GM23248 (cell line): ENCODE data around the gene PTGER2. TPM values are rescaled to one million over a fixed set of nuclear protein-coding genes. Genes with fewer than 3 reads are reported as not detected.
A peak's percentile ranks its signal among the peaks of the same experiment; 100 is the strongest.

Experiments
- DNase-seq: peaks from one replicate; pipeline ENCODE4 v3.0.0-alpha.2; 2015
- H2AFZ ChIP-seq: fragments of 200-600 bp; sonication (generic); 2 replicates; pipeline ENCODE4 v1.6.1; 2016; ENCODE audit warnings: antibody characterized with exemption
- H3F3A ChIP-seq: fragments of 200-600 bp; sonication (generic); 2 replicates; pipeline ENCODE4 v1.6.1; 2016; ENCODE audit warnings: mild to moderate bottlenecking, antibody characterized with exemption, mixed run types; ENCODE audit not compliant: insufficient read depth
- H3K27ac ChIP-seq: fragments of 200-600 bp; sonication (generic); 2 replicates; pipeline ENCODE4 v1.5.1; 2016; ENCODE audit warnings: mild to moderate bottlenecking
- H3K27me3 ChIP-seq: fragments of 200-600 bp; sonication (generic); replicated peaks from 2 replicates; pipeline ENCODE4 v1.6.1; 2016; ENCODE audit warnings: mild to moderate bottlenecking; ENCODE audit not compliant: insufficient read depth
- H3K36me3 ChIP-seq: fragments of 200-600 bp; sonication (generic); 2 replicates; pipeline ENCODE4 v1.6.1; 2016; ENCODE audit warnings: low read depth, mild to moderate bottlenecking
- H3K4me1 ChIP-seq: fragments of 200-600 bp; sonication (generic); 2 replicates; pipeline ENCODE4 v1.6.1; 2016; ENCODE audit warnings: mild to moderate bottlenecking; ENCODE audit not compliant: insufficient read depth
- H3K4me2 ChIP-seq: fragments of 200-600 bp; sonication (generic); one replicate; pipeline ENCODE4 v1.6.1; 2016; ENCODE audit warnings: mild to moderate bottlenecking; ENCODE audit not compliant: unreplicated experiment
- H3K4me3 ChIP-seq: fragments of 200-600 bp; sonication (generic); 2 replicates; pipeline ENCODE4 v1.5.1; 2016; ENCODE audit warnings: mild to moderate bottlenecking
- H3K79me2 ChIP-seq: fragments of 200-600 bp; sonication (generic); 2 replicates; pipeline ENCODE4 v1.6.1; 2016; ENCODE audit warnings: mild to moderate bottlenecking; ENCODE audit not compliant: insufficient read depth
- H3K9ac ChIP-seq: fragments of 200-600 bp; sonication (generic); 2 replicates; pipeline ENCODE4 v1.6.1; 2016; ENCODE audit warnings: mild to moderate bottlenecking
- H3K9me2 ChIP-seq: fragments of 200-600 bp; sonication (generic); 2 replicates; pipeline ENCODE4 v1.6.1; 2016; ENCODE audit warnings: mixed run types, mild to moderate bottlenecking, moderate library complexity; ENCODE audit not compliant: insufficient read depth
- H3K9me3 ChIP-seq: fragments of 200-600 bp; sonication (generic); one replicate; pipeline ENCODE4 v1.6.1; 2017; ENCODE audit warnings: low read depth
- H4K20me1 ChIP-seq: fragments of 200-600 bp; sonication (generic); 2 replicates; pipeline ENCODE4 v1.6.0; 2016; ENCODE audit not compliant: insufficient read depth
- EZH2 ChIP-seq: fragments of 200-600 bp; sonication (generic); IDR thresholded peaks from 2 replicates; pipeline ENCODE4 v1.6.1; 2018; ENCODE audit warnings: antibody characterized with exemption, mild to moderate bottlenecking; ENCODE audit not compliant: insufficient read depth, poor library complexity, severe bottlenecking
- EZH2phosphoT487 ChIP-seq: fragments of 200-600 bp; sonication (generic); IDR thresholded peaks from 2 replicates; pipeline ENCODE4 v1.6.1; 2018; ENCODE audit warnings: antibody characterized with exemption, moderate library complexity, mild to moderate bottlenecking, low read depth; ENCODE audit not compliant: insufficient read depth
- WGBS, 2 experiments: methylation state at CpG; one replicate each; pipeline ENCODE4 v1.1.6; 2015 to 2017; ENCODE audit warnings: low lambda C conversion rate in 2 of 2, low coverage in 1 of 2; ENCODE audit errors: missing lambda C conversion rate in 2 of 2; 5-methylcytosine and 5-hydroxymethylcytosine counted together
- in situ Hi-C: fragments of 300-500 bp; cut with MboI; formaldehyde crosslinking; loops from 2 replicates; pipeline ENCODE4 v1.15.0; 2020
- polyA plus RNA-seq: library from polyadenylated mRNA; unstranded; fragments of >200 nt; fragmentation: Nextera tagmentation; extraction: Ambion mirVana; gene quantifications from 2 replicates; pipeline ENCODE4 v1.2.1, GENCODE V29; 2016
- total RNA-seq: library from RNA; depleted of rRNA; stranded (reverse); fragments of >200 nt; shearing (Covaris generic); gene quantifications from 2 replicates; pipeline ENCODE4 v1.2.3, GENCODE V29; 2014; rRNA removed

Gene PTGER2
- total and polyA plus RNA-seq, 2 experiments from 2014 or later, result 6.2 to 9.1 TPM

DNA sequence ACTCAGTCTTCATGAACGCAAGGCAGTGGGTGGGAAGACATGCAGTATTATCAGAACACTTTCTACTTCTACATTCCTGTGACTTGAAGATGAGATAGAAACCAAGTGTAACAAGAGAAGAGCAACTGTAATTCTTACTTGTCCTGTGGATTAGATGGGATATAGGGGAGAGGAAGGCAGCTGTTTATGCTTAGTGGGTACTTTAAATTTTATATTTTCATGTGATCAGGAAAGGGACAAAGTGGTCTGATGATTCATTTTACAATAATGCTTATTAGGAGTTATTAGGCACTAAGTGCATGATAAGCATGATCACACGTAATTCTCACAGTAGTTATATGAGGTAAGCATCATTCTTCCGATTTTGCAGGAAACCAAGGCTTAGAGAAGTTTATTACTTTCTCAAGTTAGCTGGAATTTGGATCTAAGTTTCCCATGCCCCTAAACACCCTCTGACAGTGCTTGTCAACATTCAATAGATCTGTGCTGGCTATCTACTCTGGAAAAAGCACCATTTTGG is 52.7 kb downstream of the PTGER2 start:
- 47 to 57% methylated on average over 3 of the region's 3 CpGs for whole genome bisulfite sequencing, 2 experiments
- no peak overlapping the region for H3K9ac ChIP-seq
- H3K4me2 ChIP-seq, result no peak overlapping the region
- DNase-seq, result no peak
- H3K4me3 ChIP-seq, result no peak overlapping the region
- H3K27me3 ChIP-seq, result no peaks in the 10 kb centered on the region
- in situ Hi-C loops, result no loop called here
- no peaks in the 10 kb centered on the region for H3K9me2 ChIP-seq
- no peak for TF ChIP-seq EZH2
- TF ChIP-seq EZH2phosphoT487, result no peak
- H3K27ac ChIP-seq, result no peak overlapping the region
- no peaks in the 10 kb centered on the region for H4K20me1 ChIP-seq
- no peaks in the 10 kb centered on the region for H3K79me2 ChIP-seq
- peaks cover 25% of the 10 kb centered on the region for H3K4me1 ChIP-seq
- no peak overlapping the region for H2AFZ ChIP-seq
- peaks cover 27% of the 10 kb centered on the region for H3F3A ChIP-seq
- no peaks in the 10 kb centered on the region for H3K36me3 ChIP-seq
- H3K9me3 ChIP-seq, result no peaks in the 10 kb centered on the region

DNA sequence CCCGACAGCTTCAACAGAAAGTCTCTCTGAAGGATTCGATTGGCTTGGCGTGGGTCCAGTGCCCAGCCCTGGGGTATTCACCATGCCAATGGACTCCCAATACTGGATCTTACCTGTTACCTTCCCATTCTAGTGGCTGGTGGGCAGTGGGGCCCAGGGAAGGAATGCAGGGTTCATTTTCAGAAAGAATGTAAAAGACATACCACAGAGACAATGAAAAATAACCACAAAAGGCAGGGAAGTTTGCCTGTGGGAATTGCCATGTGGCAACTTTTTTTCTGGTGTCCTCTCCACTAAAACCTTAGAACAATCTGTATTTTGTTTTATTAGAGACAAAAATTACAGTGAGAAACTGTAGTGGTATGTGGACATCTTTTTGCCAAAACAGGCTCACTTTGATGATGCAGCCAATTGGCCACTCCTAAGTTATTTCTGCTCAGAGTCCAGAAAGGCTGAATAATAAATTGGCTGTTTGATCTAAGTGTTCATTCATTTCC is 55.2 kb downstream of the PTGER2 start:
- H3K4me1 ChIP-seq, result peaks cover 25% of the 10 kb centered on the region
- H3K9ac ChIP-seq, result peak overlapping the region; percentile 48
- peak overlapping the region; percentile 83 for H3K27ac ChIP-seq

GRCh38 chr14:52370406-52370935 is 56.4 kb downstream of the PTGER2 start:
- Histone ChIP-seq H3K27ac (no peak overlapping the region), H3K4me3 (no peak overlapping the region), H3K9me2 (no peaks in the 10 kb centered on the region), H3K9me3 (no peaks in the 10 kb centered on the region), H4K20me1 (no peaks in the 10 kb centered on the region), H2AFZ (no peak overlapping the region), H3F3A (peaks cover 22% of the 10 kb centered on the region), H3K9ac (no peak overlapping the region), H3K79me2 (no peaks in the 10 kb centered on the region), H3K27me3 (no peaks in the 10 kb centered on the region), H3K4me1 (peaks cover 20% of the 10 kb centered on the region), H3K36me3 (no peaks in the 10 kb centered on the region), H3K4me2 (no peak overlapping the region)
- in situ Hi-C loops, result no loop called here
- DNase-seq, result no peak
- TF ChIP-seq EZH2 (no peak), EZH2phosphoT487 (no peak)
- 85 to 89% methylated on average over 4 of the region's 4 CpGs for WGBS, 2 experiments

More for the DNA sequence above, 55.2 kb downstream of the PTGER2 start:
- Histone ChIP-seq H3K9me2 (no peaks in the 10 kb centered on the region), H3K4me3 (peak overlapping the region; percentile 38), H3K27me3 (no peaks in the 10 kb centered on the region), H3K9me3 (no peaks in the 10 kb centered on the region), H3F3A (peaks cover 27% of the 10 kb centered on the region), H3K36me3 (no peaks in the 10 kb centered on the region), H2AFZ (peak overlapping the region; percentile 54), H4K20me1 (no peaks in the 10 kb centered on the region), H3K4me2 (peak overlapping the region; percentile 63), H3K79me2 (no peaks in the 10 kb centered on the region)
- TF ChIP-seq EZH2phosphoT487, result no peak
- no peak for TF ChIP-seq EZH2
- 13 to 21% methylated on average over 3 of the region's 3 CpGs for WGBS, 2 experiments
- peak; percentile 88 for DNase-seq
- in situ Hi-C loops, result no loop called here

DNA sequence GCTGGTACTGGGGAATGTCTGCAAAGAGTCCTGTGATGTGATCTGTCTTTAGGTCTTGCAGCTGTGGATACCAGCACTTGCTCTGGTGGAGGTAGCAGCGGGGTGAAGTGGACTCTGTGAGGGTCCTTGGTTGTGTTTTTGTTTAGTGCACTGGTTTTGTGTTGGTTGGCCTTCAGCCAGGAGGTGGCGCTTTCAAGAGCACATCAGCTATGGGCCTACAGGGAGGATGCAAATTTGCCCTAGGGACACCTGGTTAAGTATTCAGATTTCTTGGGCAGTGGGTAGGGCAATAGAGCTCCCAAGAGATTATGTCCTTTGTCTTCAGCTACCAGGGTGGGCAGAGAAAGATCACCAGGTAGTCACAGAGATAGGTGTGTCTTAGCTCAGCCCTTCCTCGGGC is 63.8 kb downstream of the PTGER2 start:
- Histone ChIP-seq H3K27ac (no peak overlapping the region), H3K9ac (no peak overlapping the region), H3K9me2 (no peaks in the 10 kb centered on the region), H3K4me3 (no peak overlapping the region), H4K20me1 (no peaks in the 10 kb centered on the region), H3K9me3 (no peaks in the 10 kb centered on the region), H3K36me3 (no peaks in the 10 kb centered on the region), H3K27me3 (no peaks in the 10 kb centered on the region), H3K4me2 (no peak overlapping the region), H3F3A (peaks cover 19% of the 10 kb centered on the region; the same call in 1 of the 2 replicates), H3K4me1 (peaks cover 16% of the 10 kb centered on the region), H3K79me2 (no peaks in the 10 kb centered on the region), H2AFZ (no peak overlapping the region)
- no peak for DNase-seq
- WGBS, 2 experiments, result 79 to 84% methylated on average over 3 of the region's 3 CpGs
- in situ Hi-C loops, result no loop called here
- no peak for TF ChIP-seq EZH2phosphoT487
- no peak for TF ChIP-seq EZH2

Other genes with a start within 250 kb of the PTGER2 start
- 59.8 and 66.6 TPM in 2 replicates for gene NID2, start 245.3 kb upstream of the PTGER2 start, total RNA-seq
- 39.8 and 40.0 TPM in 2 replicates for gene NID2, start 245.3 kb upstream of the PTGER2 start, polyA plus RNA-seq
- not detected in 2 replicates for gene PTGDR, start 46.6 kb upstream of the PTGER2 start, total RNA-seq
- 0.09 and 0.18 TPM in 2 replicates for gene PTGDR, start 46.6 kb upstream of the PTGER2 start, polyA plus RNA-seq
- 2.1 and 2.5 TPM in 2 replicates for gene TXNDC16, start 238.2 kb downstream of the PTGER2 start, total RNA-seq
- 1.9 and 2.4 TPM in 2 replicates for gene TXNDC16, start 238.2 kb downstream of the PTGER2 start, polyA plus RNA-seq
- 0.89 and 1.1 TPM in 2 replicates for gene GPR137C, start 238.5 kb downstream of the PTGER2 start, total RNA-seq
- 0.70 and 0.86 TPM in 2 replicates for gene GPR137C, start 238.5 kb downstream of the PTGER2 start, polyA plus RNA-seq